Activated CD4-positive, alpha-beta T cell treated with anti-CD3 and anti-CD28 coated beads for 4 hours (primary cell): ENCODE data around the gene FOS.

ENCODE experiments used
- DNase-seq, 2 donors: peaks; one replicate each; pipeline ENCODE4 v3.0.0-alpha.2; 2020

FOS gene

GRCh38 chr14:75322746-75323145 lies 44.1 kb downstream of the FOS start:
- DNase-seq = no peak

DNA sequence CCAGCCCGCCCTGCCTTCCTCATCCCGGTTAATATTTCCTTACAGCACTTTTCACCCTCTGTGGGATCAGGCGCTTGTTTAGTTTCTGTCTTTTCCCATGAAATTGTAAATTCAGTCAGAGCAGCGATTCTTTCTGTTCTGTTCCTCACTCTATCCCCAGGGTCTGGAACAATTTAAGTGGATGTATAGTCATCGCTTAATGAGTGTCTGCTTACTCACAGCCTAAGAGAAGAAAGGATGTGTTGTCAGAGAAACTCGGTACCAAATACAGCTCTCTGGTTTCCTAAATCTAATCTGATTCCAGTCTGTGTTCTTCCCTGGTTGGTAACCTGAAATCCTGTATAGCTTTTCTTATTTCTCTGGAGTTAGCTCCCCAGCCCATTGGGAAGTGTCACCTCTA lies 44.9 kb downstream of the FOS start:
- no peak for DNase-seq

DNA sequence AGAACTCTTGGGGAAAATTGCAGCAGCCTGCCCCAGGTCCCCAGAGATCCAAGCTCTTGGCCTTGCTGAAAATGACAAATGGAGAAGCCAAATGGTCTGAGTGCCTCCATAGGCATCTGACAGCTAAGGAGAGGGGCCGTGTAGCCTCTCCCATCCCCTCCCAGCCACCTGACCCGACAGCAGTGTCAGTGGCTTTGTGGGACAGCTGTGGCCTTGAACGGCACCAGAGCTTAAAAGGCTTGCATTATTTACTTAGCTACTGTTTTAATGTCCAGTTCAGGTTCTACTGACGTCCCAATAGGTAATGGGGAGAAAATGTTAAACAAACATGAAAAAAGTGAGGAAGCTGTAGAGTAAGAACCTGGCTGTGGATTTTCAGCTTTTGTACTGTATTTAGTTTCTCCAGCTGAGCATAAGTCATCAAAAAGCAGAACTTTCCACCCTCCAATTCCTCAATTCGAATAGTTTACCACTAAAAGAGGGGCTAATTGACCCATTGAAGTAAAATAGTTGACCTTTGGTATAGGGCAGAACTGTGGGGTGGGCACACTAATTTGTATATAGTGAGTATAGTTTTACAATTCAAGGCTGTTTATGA lies 50.0 kb downstream of the FOS start:
- no peak for DNase-seq

DNA sequence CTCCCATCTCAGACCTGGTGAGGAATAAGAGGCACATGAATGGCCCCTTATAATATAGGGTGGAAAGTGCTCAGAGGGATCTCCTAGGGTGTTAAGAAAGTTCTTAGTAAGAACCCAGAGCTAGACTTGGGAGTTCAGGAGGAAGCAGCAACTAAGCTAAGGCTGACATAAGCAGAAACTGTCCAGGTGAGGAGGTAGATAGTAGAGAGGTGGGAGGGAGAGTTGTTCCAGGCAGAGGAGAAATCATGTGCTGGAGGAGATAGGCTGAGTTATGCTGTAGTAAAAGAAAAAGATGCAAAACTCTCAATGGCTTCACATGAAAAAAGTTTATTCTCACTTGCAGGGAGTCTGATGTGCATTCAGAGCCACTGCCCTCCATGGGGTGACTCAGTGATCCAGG lies 50.7 kb downstream of the FOS start:
- no peak for DNase-seq

DNA sequence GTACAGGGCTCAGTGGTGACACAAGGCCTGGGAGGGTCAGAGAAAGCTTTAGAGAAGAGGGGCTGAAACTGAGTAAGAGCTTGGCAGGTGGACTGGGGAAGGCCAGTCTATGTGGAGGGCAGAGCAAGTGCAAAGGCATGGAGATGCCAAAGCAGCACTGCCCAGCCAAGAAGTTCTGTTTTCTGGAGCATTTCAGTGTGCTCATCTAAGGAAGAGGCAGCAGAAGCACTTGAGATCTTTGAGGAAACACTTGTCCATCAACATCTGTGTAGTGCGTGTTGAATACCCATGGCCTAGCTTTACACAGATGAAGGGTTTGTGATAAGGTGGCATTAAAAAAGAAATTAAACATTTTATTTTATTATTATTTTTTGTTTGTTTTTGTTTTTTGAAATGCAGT lies 52.8 kb downstream of the FOS start:
- DNase-seq = no peak
